Mucosa of descending colon (tissue), 3 donors: ENCODE data around the gene CETN3. TPM values are rescaled to one million over a fixed set of nuclear protein-coding genes. Genes with fewer than 3 reads are reported as not detected.

Source experiments
- ATAC-seq: fragments of 200-7000 bp; cut with Tn5 transposase; one replicate; pipeline ENCODE4 v1.9.1; 2020; ENCODE audit warnings: mild to moderate bottlenecking, moderate library complexity
- DNase-seq, 3 donors: peaks; one replicate each; pipeline ENCODE4 v3.0.0-alpha.2; 2020
- H3K36me3 ChIP-seq: fragments of 200-600 bp; one replicate; pipeline ENCODE4 v1.8.0; 2021; ENCODE audit warnings: low read depth, mild to moderate bottlenecking
- H3K4me1 ChIP-seq: fragments of 200-600 bp; one replicate; pipeline ENCODE4 v1.8.0; 2021; ENCODE audit warnings: low read depth, mild to moderate bottlenecking
- H3K4me3 ChIP-seq: fragments of 200-600 bp; one replicate; pipeline ENCODE4 v1.8.0; 2021; ENCODE audit warnings: mild to moderate bottlenecking
- H3K9me3 ChIP-seq: fragments of 200-600 bp; one replicate; pipeline ENCODE4 v1.8.0; 2021; ENCODE audit warnings: mild to moderate bottlenecking
- CTCF ChIP-seq: fragments of 200-600 bp; IDR thresholded peaks from one replicate; pipeline ENCODE4 v1.8.0; 2022; ENCODE audit warnings: antibody characterized with exemption, mild to moderate bottlenecking
- intact Hi-C, 2 donors: fragments of 100-400 bp; cut with DNase I in 1 of 2; cut with micrococcal nuclease in 1 of 2; formaldehyde crosslinking; loops; one replicate each; pipeline versions ENCODE4 v1.11.0 to v1.11.1; 2022; cut with DNase I, micrococcal nuclease
- total RNA-seq, 3 donors: library from RNA; stranded (reverse); fragmentation: NEBNext Ultra II Directional in 2 of 3; extraction: Animal tissue kit (Norgen Biotek cat#: 25700) in 2 of 3; gene quantifications; one replicate each; pipeline versions ENCODE4 v1.2.1 to v1.2.4, GENCODE V29; 2021 to 2023
- donor health status: DM: no; HTN: no; CAD: no; lungs with moderate emphysema.
- donor health status: DM: no; HTN: no; CAD: no.
- donor health status: DM: no; HTN: yes; CAD: no.

The CETN3 gene
- total RNA-seq, 3 donors from 2014 or later, result 15.0 to 18.7 (median 17.8) TPM

DNA sequence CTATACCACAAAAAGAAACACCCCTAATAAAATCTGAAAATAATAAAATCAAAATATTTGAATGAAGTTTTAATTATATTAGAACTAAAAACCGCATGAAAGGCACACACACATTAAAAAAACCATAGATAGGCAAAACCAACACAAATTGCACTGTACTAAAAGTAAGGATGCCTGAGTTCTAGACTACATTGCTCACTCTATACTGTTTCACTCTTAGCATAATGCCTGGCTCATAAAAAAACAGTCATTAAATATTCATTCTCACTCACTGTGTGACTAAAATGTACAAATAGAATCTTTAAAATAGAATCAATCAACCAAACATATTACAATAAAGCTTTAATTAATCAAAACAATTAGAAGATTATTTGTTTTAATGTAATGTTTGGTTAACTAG is 41.7 kb downstream of the CETN3 start:
- Histone ChIP-seq H3K9me3 (peaks cover 6% of the 10 kb centered on the region), H3K4me3 (no peak overlapping the region), H3K4me1 (no peaks in the 10 kb centered on the region), H3K36me3 (no peaks in the 10 kb centered on the region)
- no peak for TF ChIP-seq CTCF
- DNase-seq, result no peak
- ATAC-seq, result no peak
- intact Hi-C loops, result no loop called here

GRCh38 chr5:90366948-90367347 is 42.6 kb downstream of the CETN3 start:
- intact Hi-C loops, result no loop called here

GRCh38 chr5:90365328-90365727 is 44.2 kb downstream of the CETN3 start:
- TF ChIP-seq CTCF, result no peak
- Histone ChIP-seq H3K36me3 (no peaks in the 10 kb centered on the region), H3K4me1 (no peaks in the 10 kb centered on the region), H3K9me3 (no peaks in the 10 kb centered on the region), H3K4me3 (no peak overlapping the region)
- no peak for DNase-seq
- intact Hi-C loops, result no loop called here
- ATAC-seq, result no peak

More at GRCh38 chr5:90366948-90367347, 42.6 kb downstream of the CETN3 start:
- ATAC-seq, result no peak
- DNase-seq, result no peak
- TF ChIP-seq CTCF, result no peak
- no peaks in the 10 kb centered on the region for H3K36me3 ChIP-seq
- no peak overlapping the region for H3K4me3 ChIP-seq
- H3K9me3 ChIP-seq, result peaks cover 6% of the 10 kb centered on the region
- no peaks in the 10 kb centered on the region for H3K4me1 ChIP-seq

- Histone ChIP-seq H3K36me3 (no peaks in the 10 kb centered on the region), H3K4me3 (no peak overlapping the region), H3K9me3 (no peaks in the 10 kb centered on the region), H3K4me1 (no peaks in the 10 kb centered on the region)
- intact Hi-C loops, result no loop called here
- TF ChIP-seq CTCF, result no peak
- no peak for DNase-seq
- ATAC-seq, result no peak
These were observed 50.3 kb downstream of the CETN3 start for GRCh38 chr5:90359073-90359920.

- H3K4me3 ChIP-seq, result no peak overlapping the region
- DNase-seq, result no peak
- H3K36me3 ChIP-seq, result no peaks in the 10 kb centered on the region
- no peak for ATAC-seq
- TF ChIP-seq CTCF, result no peak
- no peaks in the 10 kb centered on the region for H3K9me3 ChIP-seq
- intact Hi-C loops, result no loop called here
- H3K4me1 ChIP-seq, result no peaks in the 10 kb centered on the region
These were observed 52.9 kb downstream of the CETN3 start for GRCh38 chr5:90356622-90357021.
